ENCODE measurements around the gene GNAO1. TPM values are rescaled to one million over a fixed set of nuclear protein-coding genes. Genes with fewer than 3 reads are reported as not detected.
A peak's percentile ranks its signal among the peaks of the same experiment; 100 is the strongest.

The GNAO1 gene
- total and polyA plus RNA-seq, 2 donors (not counting 1 experiment from before 2014, with no cell fraction given) = 0.13 to 5.1 TPM

GRCh38 chr16:56295059-56295665, 103.9 kb downstream of the GNAO1 start:
- Mint-ChIP-seq H3K4me3 (no peak overlapping the region), H3K27me3 (peaks cover 12% of the 10 kb centered on the region), H3K9me3 (ENCODE audit: insufficient read depth) (no peaks in the 10 kb centered on the region), H3K4me1 (peaks cover 11% of the 10 kb centered on the region), H3K27ac (no peak overlapping the region)
- Histone ChIP-seq H4K20me1 (ENCODE audit: control insufficient read depth, insufficient read depth, low read length, poor library complexity, severe bottlenecking) (no peaks in the 10 kb centered on the region), H3K79me2 (ENCODE audit: control insufficient read depth, insufficient read depth, low read length) (no peaks in the 10 kb centered on the region), H3K9ac (ENCODE audit: low read length) (no peak overlapping the region), H3K27me3 (replicated peaks in 1 of 4; ENCODE audit: control extremely low read depth in 1 of 4, control insufficient read depth in 3 of 4, insufficient read depth in 4 of 4, low read length in 3 of 4) (peaks cover 0 to 4% (median 1%) of the 10 kb centered on the region in 4 experiments), H3K27ac (ENCODE audit: low read length in 2 of 2) (no peak overlapping the region), H3K9me3 (ENCODE audit: control extremely low read depth in 1 of 3, control insufficient read depth in 2 of 3, insufficient read depth in 1 of 3, low read length in 2 of 3) (no peaks in the 10 kb centered on the region), H2AFZ (ENCODE audit: insufficient read depth, low read depth, low read length, poor library complexity, severe bottlenecking) (peak overlapping the region; percentile 43), H3K4me3 (ENCODE audit: control extremely low read depth in 1 of 5, extremely low read depth in 1 of 5, insufficient read depth in 1 of 5, low read depth in 2 of 5, low read length in 4 of 5) (no peak overlapping the region), H3K4me1 (ENCODE audit: control insufficient read depth in 2 of 2, insufficient read depth in 2 of 2, low read length in 2 of 2) (peaks cover 0 to 9% of the 10 kb centered on the region in 2 donors), H3K4me2 (replicated peaks; ENCODE audit: low read depth, low read length, poor library complexity, severe bottlenecking) (peak overlapping the region; percentile 6), H3K36me3 (replicated peaks in 1 of 2; ENCODE audit: control extremely low read depth in 1 of 2, control insufficient read depth in 1 of 2, extremely low read depth in 1 of 2, insufficient read depth in 2 of 2, low read length in 1 of 2) (no peaks in the 10 kb centered on the region)
- DNase-seq (no peak), ATAC-seq (ENCODE audit: low read depth) (no peak)
- intact Hi-C loops (cut with micrococcal nuclease) = no loop called here
- no peak for TF ChIP-seq EZH2 (IDR thresholded peaks at IDR 0.05; ENCODE audit: borderline replicate concordance, insufficient read depth, low read depth, low read length, poor library complexity, severe bottlenecking)
- no peak for TF ChIP-seq CTCF (IDR thresholded peaks at IDR 0.05)
- ChIA-PET POLR2A (no interaction called here), CTCF (no interaction called here)
- WGBS (ENCODE audit: insufficient coverage) = 89% methylated on average over 6 of the region's 8 CpGs

GRCh38 chr16:56295739-56296527, 104.6 kb downstream of the GNAO1 start:
- Histone ChIP-seq H3K36me3 (replicated peaks in 1 of 2; ENCODE audit: control extremely low read depth in 1 of 2, control insufficient read depth in 1 of 2, extremely low read depth in 1 of 2, insufficient read depth in 2 of 2, low read length in 1 of 2) (no peaks in the 10 kb centered on the region), H2AFZ (ENCODE audit: insufficient read depth, low read depth, low read length, poor library complexity, severe bottlenecking) (peak overlapping the region; percentile 43), H3K4me1 (ENCODE audit: control insufficient read depth in 2 of 2, insufficient read depth in 2 of 2, low read length in 2 of 2) (peaks cover 0 to 9% of the 10 kb centered on the region in 2 donors), H3K79me2 (ENCODE audit: control insufficient read depth, insufficient read depth, low read length) (no peaks in the 10 kb centered on the region), H3K9ac (ENCODE audit: low read length) (no peak overlapping the region), H3K9me3 (ENCODE audit: control extremely low read depth in 1 of 3, control insufficient read depth in 2 of 3, insufficient read depth in 1 of 3, low read length in 2 of 3) (no peaks in the 10 kb centered on the region), H4K20me1 (ENCODE audit: control insufficient read depth, insufficient read depth, low read length, poor library complexity, severe bottlenecking) (no peaks in the 10 kb centered on the region), H3K27ac (ENCODE audit: low read length in 2 of 2) (no peak overlapping the region), H3K4me3 (ENCODE audit: control extremely low read depth in 1 of 5, extremely low read depth in 1 of 5, insufficient read depth in 1 of 5, low read depth in 2 of 5, low read length in 4 of 5) (no peak overlapping the region), H3K4me2 (replicated peaks; ENCODE audit: low read depth, low read length, poor library complexity, severe bottlenecking) (peak overlapping the region; percentile 6), H3K27me3 (replicated peaks in 1 of 4; ENCODE audit: control extremely low read depth in 1 of 4, control insufficient read depth in 3 of 4, insufficient read depth in 4 of 4, low read length in 3 of 4) (peaks cover 0 to 4% (median 1%) of the 10 kb centered on the region in 4 experiments)
- TF ChIP-seq EZH2 (IDR thresholded peaks at IDR 0.05; ENCODE audit: borderline replicate concordance, insufficient read depth, low read depth, low read length, poor library complexity, severe bottlenecking) (no peak), CTCF (IDR thresholded peaks at IDR 0.05) (no peak)
- POLR2A ChIA-PET = no interaction called here
- Mint-ChIP-seq H3K27ac (no peak overlapping the region), H3K27me3 (peaks cover 12% of the 10 kb centered on the region), H3K9me3 (ENCODE audit: insufficient read depth) (no peaks in the 10 kb centered on the region), H3K4me1 (peaks cover 11% of the 10 kb centered on the region), H3K4me3 (no peak overlapping the region)
- DNase-seq = no peak
- 37% methylated on average over 11 of the region's 12 CpGs for WGBS (ENCODE audit: insufficient coverage)
- CTCF ChIA-PET = interaction anchor here (1.5 kb wide), 1 partner anchor 11 kb away, joined by 3 read pairs; no protein-coding TSS in a partner anchor
- no peak for ATAC-seq (ENCODE audit: low read depth)
- intact Hi-C loops (cut with micrococcal nuclease) = no loop called here

Measured in B cell (primary cell).